ENCODE measurements around the gene AKIRIN2.

AKIRIN2 gene

GRCh38 chr6:87684895-87685654 is 17.0 kb downstream of the AKIRIN2 start:
- no peak for DNase-seq

DNA sequence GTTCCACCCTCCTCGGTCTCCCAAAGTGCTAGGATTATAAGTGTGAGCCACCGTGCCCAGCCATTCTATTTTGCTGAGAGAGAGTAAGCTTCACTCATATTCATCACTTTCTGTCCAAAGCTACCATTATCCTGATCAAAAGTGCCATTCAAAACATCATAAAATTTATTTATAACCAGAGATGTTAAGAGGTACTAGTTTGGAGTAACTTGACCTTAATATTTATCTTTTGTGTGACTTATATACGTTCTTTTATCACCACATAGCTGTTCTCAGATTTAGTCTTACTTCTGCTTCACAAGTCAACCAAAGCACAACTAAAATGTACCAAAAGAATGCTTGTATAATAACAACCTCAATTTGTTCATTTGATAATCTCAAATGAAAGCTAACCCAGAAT is 18.1 kb downstream of the AKIRIN2 start:
- no peak for DNase-seq

DNA sequence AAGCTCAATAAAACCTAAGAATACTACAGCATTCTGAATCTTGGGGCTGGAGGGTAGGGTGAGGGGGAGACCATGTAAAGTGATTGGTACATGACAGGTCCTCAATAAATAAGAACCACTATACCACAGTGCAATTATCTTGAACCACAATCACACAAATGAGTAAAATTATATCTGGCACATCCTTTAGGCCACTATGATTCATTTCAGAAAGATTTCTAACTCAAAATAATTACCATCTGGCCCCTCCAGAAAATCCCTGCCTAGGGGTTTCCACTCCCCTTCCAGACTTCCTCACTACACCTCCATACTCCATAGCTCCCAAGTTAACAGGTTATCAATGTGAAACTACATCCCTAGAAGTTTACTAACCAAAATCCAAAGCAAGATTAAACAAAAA is 19.7 kb downstream of the AKIRIN2 start:
- no peak for DNase-seq

DNA sequence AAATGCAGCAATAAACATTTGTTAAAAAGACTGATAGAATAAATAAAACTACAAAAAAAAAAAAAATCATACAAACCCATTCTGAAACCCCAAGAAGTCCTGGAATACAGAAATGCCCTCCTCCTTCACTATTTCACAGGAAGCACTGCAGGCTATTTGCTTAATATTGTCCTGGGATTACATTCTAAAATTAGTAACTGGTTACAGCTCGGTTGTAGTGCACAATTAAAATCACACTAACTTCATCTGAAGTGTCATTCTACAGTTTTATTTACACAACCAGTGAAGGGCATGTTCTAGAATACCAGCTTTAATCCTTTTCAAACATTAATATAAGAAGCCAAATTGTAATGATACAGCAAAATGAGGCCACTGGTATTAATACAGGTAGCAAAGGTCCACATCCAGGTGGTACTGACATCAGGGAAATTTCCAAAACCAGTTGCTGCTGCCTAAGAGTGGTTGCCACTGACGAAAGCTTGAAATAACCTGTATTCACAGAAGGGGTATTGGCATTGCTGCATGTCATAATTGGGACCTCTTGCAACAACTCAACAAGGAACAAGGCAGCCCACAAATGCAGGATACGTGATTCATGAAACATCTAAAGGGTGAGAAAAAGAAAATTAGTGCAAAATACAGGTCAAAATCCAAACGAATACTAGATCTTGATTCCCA is 26.9 kb downstream of the AKIRIN2 start:
- DNase-seq: no peak

DNA sequence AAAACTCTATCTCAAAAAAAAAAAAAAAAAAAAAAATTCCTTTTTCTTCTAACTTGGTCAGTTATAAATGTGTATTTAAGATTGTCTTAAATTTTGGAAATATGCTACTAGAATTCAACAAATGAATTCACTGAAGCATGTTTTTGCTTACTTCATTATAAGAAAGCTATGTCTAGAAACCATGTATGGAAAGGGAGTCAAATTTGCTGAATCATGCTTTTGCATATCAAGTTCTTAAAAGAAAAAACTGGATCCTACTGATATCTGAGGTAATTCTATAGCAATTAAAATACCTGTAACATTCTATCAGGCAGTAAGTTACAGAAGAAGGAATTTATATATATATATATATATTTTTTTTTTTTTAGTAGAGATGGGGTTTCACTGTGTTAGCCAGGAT is 27.7 kb downstream of the AKIRIN2 start:
- no peak for DNase-seq

DNA sequence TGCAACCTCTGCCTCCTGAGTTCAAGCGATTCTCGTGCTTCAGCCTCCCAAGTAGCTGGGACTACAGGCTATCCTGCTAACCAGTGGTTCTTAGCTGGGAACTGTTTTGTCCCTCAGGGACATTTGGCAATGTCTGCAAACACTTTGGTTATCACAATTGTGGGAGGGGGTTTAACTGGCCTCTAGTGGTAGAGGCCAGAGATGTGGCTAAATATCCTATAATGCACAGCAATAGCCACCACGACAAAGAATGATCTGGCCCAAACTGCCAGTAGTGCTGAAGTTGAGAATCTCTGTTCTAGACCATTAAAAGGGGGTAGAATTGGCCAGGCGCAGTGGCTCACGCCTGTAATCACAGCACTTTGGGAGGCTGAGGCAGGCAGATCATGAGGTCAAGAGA is 28.8 kb downstream of the AKIRIN2 start:
- DNase-seq: no peak

GRCh38 chr6:87672641-87673040 is 29.4 kb downstream of the AKIRIN2 start:
- DNase-seq: no peak

DNA sequence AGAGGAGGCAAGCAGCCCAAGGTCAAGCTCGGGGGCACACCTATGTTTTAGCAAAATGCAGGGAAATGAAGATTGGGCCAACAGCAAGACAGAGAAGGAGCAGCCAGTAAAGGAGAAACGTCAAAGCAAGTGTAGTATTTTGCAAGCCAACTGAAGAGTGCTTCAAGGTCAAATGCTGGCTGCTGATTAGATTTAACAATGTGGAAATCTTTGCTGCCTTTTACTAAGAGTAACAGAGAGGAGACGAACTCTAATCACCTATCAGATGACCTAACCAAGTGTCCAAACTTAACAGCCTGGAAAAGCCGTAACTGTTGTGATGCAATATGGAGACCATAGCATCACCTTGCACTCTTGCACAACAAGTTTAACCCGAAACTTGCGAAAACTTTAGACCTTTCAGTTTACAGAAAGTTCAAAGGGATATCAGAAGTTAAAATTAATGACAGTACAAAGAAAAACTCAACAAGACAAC is 30.4 kb downstream of the AKIRIN2 start:
- DNase-seq: no peak

- DNase-seq: no peak
These were observed 31.3 kb downstream of the AKIRIN2 start for GRCh38 chr6:87670707-87671106.

- DNase-seq: no peak
These were observed 33.0 kb downstream of the AKIRIN2 start for GRCh38 chr6:87669051-87669450.

- no peak for DNase-seq
These were observed 34.0 kb downstream of the AKIRIN2 start for GRCh38 chr6:87668013-87668412.

DNA sequence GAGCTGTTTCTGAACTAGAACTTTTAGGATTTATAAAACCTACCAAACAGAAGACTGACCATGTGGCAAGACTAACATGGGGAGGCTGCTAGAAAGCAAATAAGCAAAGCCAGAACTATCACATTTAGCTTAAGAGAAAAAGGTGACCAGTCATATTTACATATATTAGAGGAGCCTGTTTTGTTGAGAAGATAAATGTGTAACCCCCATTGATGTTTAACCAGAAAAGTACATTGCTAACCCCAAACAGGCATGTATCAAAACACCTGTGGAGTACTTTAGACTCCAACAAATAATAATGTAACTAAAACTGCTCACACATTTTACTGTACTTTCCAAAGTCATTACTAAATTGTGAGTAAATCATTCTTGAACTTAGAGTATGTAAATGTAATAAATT is 35.0 kb downstream of the AKIRIN2 start:
- DNase-seq: no peak

DNA sequence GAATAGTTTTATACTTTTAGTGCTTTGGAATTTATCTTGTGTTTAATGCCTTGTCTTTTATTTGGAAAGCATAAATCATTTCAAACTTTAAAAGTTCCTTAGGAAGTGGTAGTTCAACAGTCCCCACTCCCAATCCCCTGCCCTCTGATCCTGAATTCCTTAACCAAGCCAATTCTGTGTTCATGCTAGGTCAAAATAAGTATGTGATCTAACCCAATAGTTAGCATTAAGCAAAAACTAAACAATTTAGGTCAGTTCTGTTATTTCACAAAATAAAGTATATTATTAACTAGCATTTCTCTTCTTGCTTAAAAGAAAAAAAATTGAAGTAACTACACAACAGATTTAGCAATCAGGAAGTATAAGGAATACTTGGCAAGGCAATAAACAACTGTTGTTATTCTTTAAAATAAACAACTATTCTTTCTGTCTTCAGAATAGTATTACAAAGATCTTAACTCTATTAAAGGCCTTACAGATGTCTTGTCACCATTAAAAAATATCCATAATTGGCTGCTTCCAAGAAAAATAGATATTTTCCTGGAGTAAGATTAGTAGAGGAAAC is 37.0 kb downstream of the AKIRIN2 start:
- no peak for DNase-seq

DNA sequence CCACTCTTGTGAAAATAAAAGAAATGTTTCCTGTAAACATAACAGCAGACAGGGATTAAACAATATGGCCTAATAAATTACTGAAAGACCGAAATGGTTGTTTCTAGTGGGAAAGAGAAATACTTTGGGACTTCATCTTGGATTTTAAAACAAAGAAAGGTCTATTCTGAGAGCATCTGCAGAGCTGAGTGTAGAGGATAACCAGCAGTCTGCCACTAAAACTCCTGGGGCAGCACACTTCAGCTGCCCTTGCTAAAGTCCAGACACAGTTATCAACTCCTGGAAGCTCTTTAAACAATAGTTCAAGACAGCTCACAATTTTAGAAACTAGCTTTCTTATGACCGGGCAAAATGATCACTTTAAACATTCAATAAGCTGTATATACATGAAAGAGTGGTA is 38.6 kb downstream of the AKIRIN2 start:
- DNase-seq: no peak

DNA sequence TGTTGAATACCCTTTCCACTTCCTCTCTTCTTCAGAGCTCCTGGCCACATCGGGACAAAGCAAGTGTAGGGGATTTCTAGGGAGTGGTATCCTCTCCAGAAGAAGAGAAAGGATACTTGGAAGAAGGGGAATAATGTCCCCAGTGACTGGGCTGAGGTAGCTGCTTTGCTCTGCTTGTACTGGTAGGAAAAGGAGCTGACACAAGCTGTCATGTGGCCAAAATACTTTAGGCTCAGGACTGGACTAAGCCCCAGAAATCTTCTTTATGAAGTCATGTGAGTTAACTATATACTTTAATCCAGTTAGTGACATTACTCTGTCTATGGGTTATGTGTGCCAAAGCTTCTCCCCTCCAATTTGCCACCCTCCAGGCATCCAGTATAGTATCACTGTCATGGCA is 40.5 kb downstream of the AKIRIN2 start:
- DNase-seq: no peak

DNA sequence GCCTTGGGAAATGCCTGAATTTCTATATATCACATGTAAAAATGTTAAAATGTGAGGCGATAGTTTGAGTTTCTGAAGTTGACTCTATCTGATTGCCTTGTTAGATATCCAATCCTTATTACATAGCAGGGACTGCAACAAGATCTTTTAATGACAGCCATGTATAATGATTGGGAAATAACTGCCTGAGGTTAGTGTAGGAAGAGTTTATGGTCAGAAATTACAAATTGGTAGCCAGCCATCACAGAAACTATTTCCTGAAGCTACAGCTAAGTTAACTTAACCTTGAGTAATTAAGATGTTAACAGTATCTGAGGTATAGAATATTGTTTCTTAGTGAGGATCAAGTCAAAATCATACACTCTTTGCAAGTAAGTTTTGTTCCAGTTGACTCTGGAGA is 41.0 kb downstream of the AKIRIN2 start:
- no peak for DNase-seq

- DNase-seq: no peak
These were observed 41.7 kb downstream of the AKIRIN2 start for GRCh38 chr6:87660226-87660911.

DNA sequence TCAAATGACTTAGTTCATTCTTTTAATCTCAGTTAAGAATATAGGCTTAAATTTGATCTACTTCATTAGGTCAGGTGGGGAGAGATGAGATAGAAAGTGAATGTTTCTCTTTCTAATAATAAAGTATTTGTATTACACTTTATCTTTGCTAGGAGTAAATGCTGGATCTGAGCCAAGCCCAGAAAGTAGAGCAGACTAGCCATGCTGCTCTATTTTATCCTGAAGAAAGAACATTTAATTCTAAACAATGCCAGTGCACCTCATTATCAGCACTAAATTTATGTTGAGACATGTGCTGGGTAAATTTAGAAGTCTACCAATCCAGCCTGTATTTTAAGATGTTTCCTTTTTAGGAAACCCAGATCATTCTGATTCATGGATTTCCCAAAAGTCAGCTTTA is 43.5 kb downstream of the AKIRIN2 start:
- DNase-seq: no peak

GRCh38 chr6:87656857-87657256 is 45.2 kb downstream of the AKIRIN2 start:
- no peak for DNase-seq

- DNase-seq: no peak
These were observed 46.2 kb downstream of the AKIRIN2 start for GRCh38 chr6:87655824-87656223.

- no peak for DNase-seq
These were observed 47.1 kb downstream of the AKIRIN2 start for GRCh38 chr6:87654875-87655454.

DNA sequence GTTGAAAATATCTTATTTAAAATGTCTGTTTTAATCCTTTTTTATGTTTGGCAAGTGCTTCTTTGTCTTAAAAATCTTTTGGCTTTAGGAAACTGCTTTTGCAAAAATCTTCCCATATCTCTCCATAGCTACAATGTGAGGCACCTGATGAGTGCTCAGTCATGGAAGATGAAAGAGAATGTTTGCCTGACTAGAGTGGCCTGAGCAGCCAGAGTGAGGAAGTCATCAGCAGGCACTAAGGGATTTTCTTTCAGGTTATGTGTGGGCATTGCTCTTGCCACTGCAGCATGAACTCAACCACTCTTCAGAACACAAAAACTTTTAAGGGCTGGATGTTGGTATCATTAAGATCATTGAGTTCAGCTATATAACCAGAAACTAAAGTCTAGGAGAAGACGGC is 47.9 kb downstream of the AKIRIN2 start:
- DNase-seq: no peak
